HepG2 (cell line): Measurements from ENCODE around the gene MCM3AP.

ENCODE experiments used
- NFKB2 ChIP-seq: sonication (generic); formaldehyde crosslinking; IDR thresholded peaks from 2 replicates; pipeline ENCODE4 v1.4.0; 2020; ENCODE audit warnings: missing genetic modification reagents, borderline replicate concordance
- POLR2A ChIP-seq, 2 experiments: IDR thresholded peaks; 2 replicates each; pipeline ENCODE4 v1.6.1; 2011; ENCODE audit warnings: low read depth in 2 of 2, low read length in 2 of 2, mild to moderate bottlenecking in 1 of 2, moderate library complexity in 1 of 2; ENCODE audit not compliant: insufficient read depth in 1 of 2
- TF ChIP-seq, protein P1 (sequence below): sonication (generic); formaldehyde crosslinking; IDR thresholded peaks from 2 replicates; pipeline ENCODE4 v1.5.1; 2020; ENCODE audit warnings: missing genetic modification reagents, mild to moderate bottlenecking, borderline replicate concordance

- TF ChIP-seq, protein P1, sequence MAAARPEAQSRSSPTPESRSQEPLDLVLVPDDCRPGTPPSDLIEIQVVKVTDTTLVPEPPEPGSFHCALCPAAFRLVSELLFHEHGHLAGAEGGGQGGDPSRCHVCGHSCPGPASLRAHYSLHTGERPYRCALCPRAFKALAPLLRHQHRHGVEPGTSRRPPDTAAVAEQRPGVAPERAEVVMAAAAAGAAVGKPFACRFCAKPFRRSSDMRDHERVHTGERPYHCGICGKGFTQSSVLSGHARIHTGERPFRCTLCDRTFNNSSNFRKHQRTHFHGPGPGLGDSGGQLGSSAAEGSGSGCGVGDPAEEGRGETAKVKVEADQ (CRISPR knock-in tag): no peak
- TF ChIP-seq POLR2A (IDR thresholded peaks at IDR 0.05; ENCODE audit: insufficient read depth in 1 of 2, low read depth in 2 of 2, low read length in 2 of 2): no peak
- no peak for TF ChIP-seq NFKB2 (CRISPR knock-in tag)
These were observed 10.5 kb downstream of the MCM3AP start for GRCh38 chr21:46274797-46275390.
